Endothelial cell of umbilical vein (primary cell): ENCODE results near the gene SERPINB10. TPM values are rescaled to one million over a fixed set of nuclear protein-coding genes. Genes with fewer than 3 reads are reported as not detected.

ENCODE experiments used
- BruUV-seq: library from RNA; stranded (reverse); fragments of 400-500 nt; replicated peaks from 2 replicates; lab custom pipeline; 2021; lab: Mats Ljungman, UMichigan
- CTCF ChIA-PET: fragments of 300-600, 350-600 bp; sonication (Branson Sonifier 250); formaldehyde crosslinking; loops from one replicate; lab custom pipeline; 2021; ENCODE audit warnings: antibody characterized with exemption, inconsistent platforms; lab: Charles Lee
- POLR2A ChIA-PET: fragments of 300-600, 350-600 bp; sonication (Branson Sonifier 250); formaldehyde crosslinking; loops from one replicate; lab custom pipeline; 2021; ENCODE audit warnings: antibody characterized with exemption, inconsistent platforms; lab: Charles Lee
- DNase-seq: peaks from one replicate; pipeline ENCODE4 v3.0.0-alpha.2; 2011; ENCODE audit warnings: low read depth, low spot score
- FAIRE-seq: peaks from 2 replicates; lab custom pipeline; 2011; peaks lifted over from hg19 to GRCh38; lab: Jason Lieb, UNC
- H2AFZ ChIP-seq: 2 replicates; pipeline ENCODE4 v1.6.0; 2012; ENCODE audit warnings: low read depth, low read length, control low read depth, inconsistent platforms
- H3K27ac ChIP-seq: 2 replicates; pipeline ENCODE4 v1.5.1; 2011; ENCODE audit warnings: low read depth, mild to moderate bottlenecking, control low read depth, low read length, moderate library complexity; ENCODE audit not compliant: insufficient read depth
- H3K27me3 ChIP-seq, 2 experiments: 2 replicates each; pipeline versions ENCODE4 v1.6.0 to v1.6.1; 2011; ENCODE audit warnings: low read length in 2 of 2, mixed read lengths in 1 of 2; ENCODE audit not compliant: control insufficient read depth in 2 of 2, insufficient read depth in 2 of 2
- H3K36me3 ChIP-seq, 2 experiments: 2 replicates in 1 of 2; 3 replicates in 1 of 2; pipeline ENCODE4 v1.5.1; 2011; ENCODE audit warnings: low read length in 2 of 2, mild to moderate bottlenecking in 1 of 2, moderate library complexity in 1 of 2; ENCODE audit not compliant: control insufficient read depth in 2 of 2, insufficient read depth in 2 of 2; ENCODE audit errors: extremely low read depth in 1 of 2
- H3K4me1 ChIP-seq: 3 replicates; pipeline ENCODE4 v1.5.1; 2011; ENCODE audit warnings: mild to moderate bottlenecking, low read length; ENCODE audit not compliant: control insufficient read depth, insufficient read depth; ENCODE audit errors: extremely low read depth
- H3K4me2 ChIP-seq: 2 replicates; pipeline ENCODE4 v1.6.1; 2011; ENCODE audit warnings: low read length, control low read depth, mixed read lengths; ENCODE audit not compliant: insufficient read depth
- H3K4me3 ChIP-seq, 3 experiments: fragments of 200-600 bp in 1 of 3; sonication (generic), shearing (Covaris generic) in 1 of 3; replicated peaks in 1 of 3; 2 replicates each; pipeline ENCODE4 v1.5.1; 2011 to 2016; ENCODE audit warnings: control low read depth in 3 of 3, low read length in 3 of 3, mild to moderate bottlenecking in 2 of 3, inconsistent platforms in 1 of 3, low read depth in 1 of 3, moderate library complexity in 1 of 3; ENCODE audit not compliant: insufficient read depth in 1 of 3
- H3K79me2 ChIP-seq: 2 replicates; pipeline ENCODE4 v1.6.0; 2012; ENCODE audit warnings: low read length, inconsistent platforms; ENCODE audit not compliant: control insufficient read depth, insufficient read depth
- H3K9ac ChIP-seq: replicated peaks from 2 replicates; pipeline ENCODE3; 2011; ENCODE audit warnings: low read length, control low read depth; ENCODE audit not compliant: insufficient read depth; ENCODE audit errors: extremely low read depth
- H3K9me1 ChIP-seq: replicated peaks from 3 replicates; pipeline ENCODE4 v1.6.0; 2011; ENCODE audit warnings: mild to moderate bottlenecking, low read length; ENCODE audit not compliant: control insufficient read depth, insufficient read depth; ENCODE audit errors: extremely low read depth
- H3K9me3 ChIP-seq: replicated peaks from 2 replicates; pipeline ENCODE4 v1.5.1; 2012; ENCODE audit warnings: low read length, inconsistent platforms; ENCODE audit not compliant: control insufficient read depth, insufficient read depth
- H4K20me1 ChIP-seq: replicated peaks from 2 replicates; pipeline ENCODE3; 2011; ENCODE audit warnings: mild to moderate bottlenecking, low read length; ENCODE audit not compliant: control insufficient read depth, insufficient read depth; ENCODE audit errors: extremely low read depth
- EZH2 ChIP-seq: IDR thresholded peaks from 2 replicates; pipeline ENCODE4 v1.6.1; 2012; ENCODE audit warnings: borderline replicate concordance, low read depth, mild to moderate bottlenecking, moderate library complexity, low read length, inconsistent platforms; ENCODE audit not compliant: severe bottlenecking
- FOS ChIP-seq: IDR thresholded peaks from 2 replicates; pipeline ENCODE4 v1.6.1; 2011; ENCODE audit warnings: mild to moderate bottlenecking, low read length, moderate library complexity, borderline replicate concordance; ENCODE audit not compliant: insufficient read depth
- GATA2 ChIP-seq: IDR thresholded peaks from 2 replicates; pipeline ENCODE4 v1.7.0; 2011; ENCODE audit warnings: low read depth, mild to moderate bottlenecking, moderate library complexity, mixed read lengths, low read length; ENCODE audit not compliant: insufficient read length, insufficient read depth
- JUN ChIP-seq: IDR thresholded peaks from 2 replicates; pipeline ENCODE4 v1.6.1; 2011; ENCODE audit warnings: borderline replicate concordance, low read depth; ENCODE audit not compliant: insufficient read length, insufficient read depth
- MYC ChIP-seq: IDR thresholded peaks from one replicate; pipeline ENCODE4 v1.6.1; 2011; ENCODE audit warnings: mild to moderate bottlenecking, low read depth, low read length
- POLR2A ChIP-seq: IDR thresholded peaks from 2 replicates; pipeline ENCODE4 v1.6.1; 2012; ENCODE audit warnings: low read depth, mild to moderate bottlenecking, control low read depth, low read length
- POLR2AphosphoS5 ChIP-seq: IDR thresholded peaks from 2 replicates; pipeline ENCODE4 v1.6.1; 2012; ENCODE audit warnings: low read depth, mild to moderate bottlenecking, control low read depth, low read length, moderate library complexity; ENCODE audit not compliant: insufficient read depth
- dilution Hi-C: fragments of 300-500 bp; cut with MboI; formaldehyde crosslinking; loops from one replicate; pipeline ENCODE4 v1.15.0; 2019; ENCODE audit warnings: low sequenced_read_pairs; ENCODE audit not compliant: extremely low pct_ligation_motif_present
- intact Hi-C: fragments of 100-400 bp; cut with micrococcal nuclease; formaldehyde crosslinking; loops from one replicate; pipeline ENCODE4 v1.10.0; 2022
- polyA plus RNA-seq, 4 experiments: library from polyadenylated mRNA; depleted of rRNA in 3 of 4; stranded (reverse) in 3 of 4; unstranded in 1 of 4; fragments of >200 nt; gene quantifications; 2 replicates each; pipeline versions ENCODE4 v1.2.1 to v1.2.3, GENCODE V29; 2011 to 2012; ENCODE audit warnings: missing spikeins in 1 of 4
- total RNA-seq: library from RNA; stranded (reverse); gene quantifications from 2 replicates; pipeline ENCODE4 v1.2.3, GENCODE V29; 2021
- TF ChIP-seq, protein P1 (sequence below): IDR thresholded peaks from 2 replicates; pipeline ENCODE4 v1.6.1; 2011; ENCODE audit not compliant: insufficient read depth, insufficient read length
- TF ChIP-seq, protein P2 (sequence below), 2 donors: IDR thresholded peaks; 1 replicate in 1 of 2; 2 replicates in 1 of 2; pipeline ENCODE4 v1.5.1; 2011; ENCODE audit warnings: low read length in 2 of 2, mild to moderate bottlenecking in 2 of 2, moderate library complexity in 2 of 2, control low read depth in 1 of 2, inconsistent platforms in 1 of 2, low read depth in 1 of 2; ENCODE audit not compliant: insufficient read depth in 1 of 2; ENCODE audit errors: extremely low read depth in 1 of 2

SERPINB10 gene
- total and polyA plus RNA-seq, 2 donors (not counting 3 experiments of a cell fraction or from before 2014, with no cell fraction given): not detected

- Histone ChIP-seq H3K27ac (no peak overlapping the region), H3K4me3 (no peak overlapping the region), H3K9me3 (no peaks in the 10 kb centered on the region), H3K4me2 (no peak overlapping the region), H3K36me3 (no peaks in the 10 kb centered on the region), H3K4me1 (no peaks in the 10 kb centered on the region), H3K9me1 (no peaks in the 10 kb centered on the region), H2AFZ (no peak overlapping the region), H4K20me1 (no peaks in the 10 kb centered on the region), H3K79me2 (no peaks in the 10 kb centered on the region), H3K27me3 (no peaks in the 10 kb centered on the region), H3K9ac (no peak overlapping the region)
- TF ChIP-seq, protein P1, sequence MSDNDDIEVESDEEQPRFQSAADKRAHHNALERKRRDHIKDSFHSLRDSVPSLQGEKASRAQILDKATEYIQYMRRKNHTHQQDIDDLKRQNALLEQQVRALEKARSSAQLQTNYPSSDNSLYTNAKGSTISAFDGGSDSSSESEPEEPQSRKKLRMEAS: no peak
- TF ChIP-seq POLR2A (no peak), EZH2 (no peak), MYC (no peak), GATA2 (no peak), POLR2AphosphoS5 (no peak), JUN (no peak), FOS (no peak)
- TF ChIP-seq, protein P2, sequence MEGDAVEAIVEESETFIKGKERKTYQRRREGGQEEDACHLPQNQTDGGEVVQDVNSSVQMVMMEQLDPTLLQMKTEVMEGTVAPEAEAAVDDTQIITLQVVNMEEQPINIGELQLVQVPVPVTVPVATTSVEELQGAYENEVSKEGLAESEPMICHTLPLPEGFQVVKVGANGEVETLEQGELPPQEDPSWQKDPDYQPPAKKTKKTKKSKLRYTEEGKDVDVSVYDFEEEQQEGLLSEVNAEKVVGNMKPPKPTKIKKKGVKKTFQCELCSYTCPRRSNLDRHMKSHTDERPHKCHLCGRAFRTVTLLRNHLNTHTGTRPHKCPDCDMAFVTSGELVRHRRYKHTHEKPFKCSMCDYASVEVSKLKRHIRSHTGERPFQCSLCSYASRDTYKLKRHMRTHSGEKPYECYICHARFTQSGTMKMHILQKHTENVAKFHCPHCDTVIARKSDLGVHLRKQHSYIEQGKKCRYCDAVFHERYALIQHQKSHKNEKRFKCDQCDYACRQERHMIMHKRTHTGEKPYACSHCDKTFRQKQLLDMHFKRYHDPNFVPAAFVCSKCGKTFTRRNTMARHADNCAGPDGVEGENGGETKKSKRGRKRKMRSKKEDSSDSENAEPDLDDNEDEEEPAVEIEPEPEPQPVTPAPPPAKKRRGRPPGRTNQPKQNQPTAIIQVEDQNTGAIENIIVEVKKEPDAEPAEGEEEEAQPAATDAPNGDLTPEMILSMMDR (IDR thresholded peaks at IDR 0.05; ENCODE audit: extremely low read depth in 1 of 2, insufficient read depth in 1 of 2, low read depth in 1 of 2, low read length in 2 of 2): no peak
- ChIA-PET POLR2A (no interaction called here), CTCF (interaction anchor here (1.0 to 2.1 kb wide), 3 partner anchors 14 to 91 kb away, joined by 3 to 5 read pairs (median 4); no protein-coding TSS in a partner anchor)
- no peak for FAIRE-seq
- dilution Hi-C loops (no loop called here), intact Hi-C loops (no loop called here)
- DNase-seq: no peak
- no TSS peak for BruUV-seq
Measured at GRCh38 chr18:63872586-63872985, 35.2 kb upstream of the SERPINB10 start.
